Neural crest cell (in vitro differentiated cells): ENCODE results near the gene C1QTNF4. TPM values are rescaled to one million over a fixed set of nuclear protein-coding genes. Genes with fewer than 3 reads are reported as not detected.

Source experiments
- DNase-seq: peaks from one replicate; pipeline ENCODE4 v3.0.0; 2021; ENCODE audit warnings: low read depth, mixed read lengths, low spot score
- H3K27ac Mint-ChIP-seq: one replicate; pipeline ENCODE4 v1.8.0; 2021; ENCODE audit warnings: mild to moderate bottlenecking, mixed read lengths; ENCODE audit not compliant: unreplicated experiment
- H3K27me3 Mint-ChIP-seq: 2 replicates; pipeline ENCODE4 v1.8.0; 2021; ENCODE audit warnings: low read depth, mild to moderate bottlenecking, mixed read lengths
- H3K36me3 Mint-ChIP-seq: 2 replicates; pipeline ENCODE4 v1.8.0; 2021; ENCODE audit warnings: low read depth, mild to moderate bottlenecking, mixed read lengths
- H3K4me1 Mint-ChIP-seq: 2 replicates; pipeline ENCODE4 v1.8.0; 2021; ENCODE audit warnings: mixed read lengths
- H3K4me3 Mint-ChIP-seq: one replicate; pipeline ENCODE4 v1.8.0; 2021; ENCODE audit warnings: mild to moderate bottlenecking, mixed read lengths
- H3K9me3 Mint-ChIP-seq: 2 replicates; pipeline ENCODE4 v1.8.0; 2021; ENCODE audit warnings: mixed read lengths
- total RNA-seq: library from RNA; stranded (reverse); gene quantifications from 2 replicates; pipeline ENCODE4 v1.2.1, GENCODE V29; 2021
- TF ChIP-seq, protein P1 (sequence below): fragments of 200-600 bp; sonication (generic); conservative IDR thresholded peaks from 2 replicates; pipeline ENCODE4 v1.5.0; 2021; ENCODE audit warnings: antibody characterized with exemption, mild to moderate bottlenecking

Gene C1QTNF4
- total RNA-seq, 1 donor from 2014 or later, result 18.9 TPM

DNA sequence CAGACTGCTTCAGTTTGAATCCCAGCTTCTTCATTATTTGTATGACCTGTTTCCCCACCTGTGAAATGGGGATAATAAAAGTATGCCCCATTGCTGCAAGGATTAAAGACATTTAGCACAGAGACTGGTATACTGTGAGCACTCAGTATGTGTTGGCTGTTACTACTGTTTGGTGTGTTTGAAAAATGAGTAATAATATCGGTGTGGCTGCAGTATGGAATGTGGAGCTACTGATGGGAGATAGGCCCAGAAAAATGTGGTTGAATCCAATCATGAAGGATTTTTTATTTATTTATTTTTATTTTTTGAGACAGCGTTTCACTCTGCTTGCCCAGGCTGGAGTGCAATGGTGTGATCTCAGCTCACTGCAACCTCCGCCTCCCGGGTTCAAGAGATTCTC lies 9.1 kb upstream of the C1QTNF4 start:
- H3K4me1 Mint-ChIP-seq, result peaks cover 5% of the 10 kb centered on the region
- TF ChIP-seq, protein P1, sequence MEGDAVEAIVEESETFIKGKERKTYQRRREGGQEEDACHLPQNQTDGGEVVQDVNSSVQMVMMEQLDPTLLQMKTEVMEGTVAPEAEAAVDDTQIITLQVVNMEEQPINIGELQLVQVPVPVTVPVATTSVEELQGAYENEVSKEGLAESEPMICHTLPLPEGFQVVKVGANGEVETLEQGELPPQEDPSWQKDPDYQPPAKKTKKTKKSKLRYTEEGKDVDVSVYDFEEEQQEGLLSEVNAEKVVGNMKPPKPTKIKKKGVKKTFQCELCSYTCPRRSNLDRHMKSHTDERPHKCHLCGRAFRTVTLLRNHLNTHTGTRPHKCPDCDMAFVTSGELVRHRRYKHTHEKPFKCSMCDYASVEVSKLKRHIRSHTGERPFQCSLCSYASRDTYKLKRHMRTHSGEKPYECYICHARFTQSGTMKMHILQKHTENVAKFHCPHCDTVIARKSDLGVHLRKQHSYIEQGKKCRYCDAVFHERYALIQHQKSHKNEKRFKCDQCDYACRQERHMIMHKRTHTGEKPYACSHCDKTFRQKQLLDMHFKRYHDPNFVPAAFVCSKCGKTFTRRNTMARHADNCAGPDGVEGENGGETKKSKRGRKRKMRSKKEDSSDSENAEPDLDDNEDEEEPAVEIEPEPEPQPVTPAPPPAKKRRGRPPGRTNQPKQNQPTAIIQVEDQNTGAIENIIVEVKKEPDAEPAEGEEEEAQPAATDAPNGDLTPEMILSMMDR, result no peak
- no peak overlapping the region for H3K4me3 Mint-ChIP-seq

DNA sequence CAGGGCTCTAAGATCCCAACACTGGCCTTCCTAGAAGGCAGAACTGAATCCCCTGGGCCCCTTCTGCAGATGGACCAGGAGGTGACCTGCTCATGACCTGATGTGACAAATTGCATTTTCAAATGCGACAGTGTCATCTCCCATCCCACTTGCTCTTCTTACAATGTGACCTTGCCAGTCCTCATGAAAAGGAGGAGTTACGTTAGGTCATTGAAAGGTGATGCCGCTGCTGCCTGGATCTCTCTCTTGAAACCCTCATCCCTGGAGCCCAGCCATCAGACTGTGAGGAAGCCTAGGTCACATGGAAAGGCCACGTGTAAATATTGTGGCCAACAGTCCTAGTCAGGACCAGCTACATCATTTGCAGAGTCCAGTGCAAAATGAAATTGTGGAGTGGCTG lies 5.7 kb upstream of the C1QTNF4 start:
- H3K27ac Mint-ChIP-seq, result no peak overlapping the region
- no peaks in the 10 kb centered on the region for H3K27me3 Mint-ChIP-seq
- H3K36me3 Mint-ChIP-seq, result no peaks in the 10 kb centered on the region
- H3K4me3 Mint-ChIP-seq, result no peak overlapping the region
- H3K4me1 Mint-ChIP-seq, result no peaks in the 10 kb centered on the region
- DNase-seq, result no peak
- TF ChIP-seq, protein P1, result no peak
- H3K9me3 Mint-ChIP-seq, result no peaks in the 10 kb centered on the region

More for the DNA sequence above, 9.1 kb upstream of the C1QTNF4 start:
- H3K27ac Mint-ChIP-seq, result no peak overlapping the region
- H3K27me3 Mint-ChIP-seq, result no peaks in the 10 kb centered on the region
- no peak for DNase-seq
- H3K36me3 Mint-ChIP-seq, result peaks cover 3% of the 10 kb centered on the region
- H3K9me3 Mint-ChIP-seq, result no peaks in the 10 kb centered on the region

DNA sequence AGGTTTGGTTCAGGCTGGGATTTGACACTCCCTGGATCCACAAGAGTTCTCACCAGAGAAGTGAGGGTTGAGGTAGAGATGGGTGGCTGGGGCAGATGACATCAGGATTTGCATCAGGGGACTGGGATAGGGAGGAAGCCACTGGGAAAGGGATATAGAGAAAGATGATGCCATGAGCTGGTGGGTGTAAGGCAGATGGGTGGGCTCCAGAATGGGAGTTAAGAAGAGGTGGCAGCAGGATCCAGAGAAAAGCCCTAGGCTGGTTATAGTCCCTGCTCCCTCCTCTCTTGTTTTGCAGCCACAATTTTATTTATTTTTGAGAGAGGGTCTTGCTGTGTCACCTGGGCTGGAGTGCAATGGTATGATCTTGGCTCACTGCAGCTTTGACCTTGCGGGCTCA lies 1.8 kb upstream of the C1QTNF4 start:
- no peaks in the 10 kb centered on the region for H3K9me3 Mint-ChIP-seq
- TF ChIP-seq, protein P1, result no peak
- no peak for DNase-seq
- no peaks in the 10 kb centered on the region for H3K36me3 Mint-ChIP-seq
- H3K27ac Mint-ChIP-seq, result peak overlapping the region; percentile 15
- peaks cover 31% of the 10 kb centered on the region for H3K4me1 Mint-ChIP-seq
- peak overlapping the region; percentile 64 for H3K4me3 Mint-ChIP-seq
- peaks cover 14% of the 10 kb centered on the region for H3K27me3 Mint-ChIP-seq

DNA sequence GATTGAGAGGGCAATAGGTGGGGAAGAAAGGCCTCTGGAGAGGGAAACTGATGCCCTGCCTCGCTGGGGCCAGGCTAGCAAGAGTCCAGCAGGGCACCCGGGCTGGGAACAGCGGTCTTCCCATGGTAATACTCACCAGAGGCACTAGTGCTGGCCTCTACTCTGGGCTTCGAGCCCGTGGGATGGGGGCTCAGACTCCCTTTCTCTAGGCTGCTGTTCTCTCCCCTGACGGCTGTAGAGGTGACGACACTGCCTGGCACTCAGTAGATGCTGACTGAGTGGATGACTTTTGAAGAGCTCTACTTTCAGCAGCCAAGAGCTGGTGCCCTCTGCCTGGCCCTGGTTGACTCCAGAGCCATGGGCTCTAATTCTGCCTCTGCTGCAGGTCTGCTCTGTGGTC lies 818 bp upstream of the C1QTNF4 start:
- Mint-ChIP-seq H3K4me1 (peaks cover 31% of the 10 kb centered on the region), H3K27me3 (peaks cover 14% of the 10 kb centered on the region), H3K4me3 (peak overlapping the region; percentile 83), H3K9me3 (no peaks in the 10 kb centered on the region), H3K36me3 (no peaks in the 10 kb centered on the region), H3K27ac (no peak overlapping the region)
- DNase-seq, result no peak
- TF ChIP-seq, protein P1, result no peak

DNA sequence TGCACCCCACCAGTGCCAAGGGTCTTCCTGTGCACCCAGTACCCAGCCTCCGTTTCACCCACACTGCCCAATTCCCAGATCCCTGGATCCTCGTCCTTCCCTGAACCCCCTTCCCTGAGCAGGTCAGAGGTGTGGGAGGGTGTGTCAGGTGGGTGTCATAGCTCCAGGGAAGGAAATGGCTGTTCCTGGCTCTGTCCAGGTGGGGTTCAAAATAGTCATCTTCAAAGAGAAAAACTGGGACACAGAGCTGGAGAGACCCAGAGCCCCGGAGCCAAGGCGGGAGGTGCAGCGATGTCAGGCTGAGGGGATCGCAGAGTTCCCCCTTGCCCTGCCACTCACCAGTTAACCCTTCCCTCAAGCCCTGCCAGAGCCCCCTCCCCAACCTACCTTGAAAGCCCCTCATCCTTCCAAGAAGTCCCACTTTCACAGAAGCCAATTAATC lies 698 bp downstream of the C1QTNF4 start:
- no peaks in the 10 kb centered on the region for H3K9me3 Mint-ChIP-seq
- TF ChIP-seq, protein P1, result no peak
- peak overlapping the region; percentile 88 for H3K4me3 Mint-ChIP-seq
- peaks cover 38% of the 10 kb centered on the region for H3K4me1 Mint-ChIP-seq
- H3K27ac Mint-ChIP-seq, result no peak overlapping the region
- H3K36me3 Mint-ChIP-seq, result no peaks in the 10 kb centered on the region
- peaks cover 14% of the 10 kb centered on the region for H3K27me3 Mint-ChIP-seq
- DNase-seq, result no peak

DNA sequence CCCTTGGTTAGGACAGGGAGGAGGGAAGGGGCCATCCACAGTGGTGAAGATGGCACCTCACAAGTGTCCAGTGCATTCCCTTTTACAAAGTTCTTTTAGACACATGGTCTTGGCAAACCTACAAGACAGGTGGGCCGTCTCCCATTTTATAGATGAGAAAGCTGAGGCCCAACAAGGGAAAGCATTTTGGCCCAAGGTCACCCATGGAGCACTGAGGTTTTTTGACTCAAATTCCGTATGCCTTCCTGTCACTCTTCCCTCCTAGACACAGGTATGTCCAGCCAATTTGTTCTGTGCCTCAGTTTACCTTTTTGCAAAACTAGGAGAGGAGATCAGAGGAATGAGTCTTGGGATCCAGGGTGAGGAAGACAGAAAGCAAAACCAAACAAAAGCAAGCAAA lies 1.2 kb downstream of the C1QTNF4 start:
- Mint-ChIP-seq H3K27me3 (peaks cover 14% of the 10 kb centered on the region), H3K9me3 (no peaks in the 10 kb centered on the region), H3K27ac (no peak overlapping the region), H3K4me1 (peaks cover 40% of the 10 kb centered on the region), H3K36me3 (no peaks in the 10 kb centered on the region), H3K4me3 (peak overlapping the region; percentile 88)
- TF ChIP-seq, protein P1, result no peak
- DNase-seq, result no peak
